Measurements from ENCODE around the gene CSRP1. TPM values are rescaled to one million over a fixed set of nuclear protein-coding genes. Genes with fewer than 3 reads are reported as not detected.

Gene CSRP1
- total and polyA plus RNA-seq, 2 of the 13 experiments (the other 11 are each of a cell fraction or from before 2014, with no cell fraction given) = 17.7 to 68.9 TPM

DNA sequence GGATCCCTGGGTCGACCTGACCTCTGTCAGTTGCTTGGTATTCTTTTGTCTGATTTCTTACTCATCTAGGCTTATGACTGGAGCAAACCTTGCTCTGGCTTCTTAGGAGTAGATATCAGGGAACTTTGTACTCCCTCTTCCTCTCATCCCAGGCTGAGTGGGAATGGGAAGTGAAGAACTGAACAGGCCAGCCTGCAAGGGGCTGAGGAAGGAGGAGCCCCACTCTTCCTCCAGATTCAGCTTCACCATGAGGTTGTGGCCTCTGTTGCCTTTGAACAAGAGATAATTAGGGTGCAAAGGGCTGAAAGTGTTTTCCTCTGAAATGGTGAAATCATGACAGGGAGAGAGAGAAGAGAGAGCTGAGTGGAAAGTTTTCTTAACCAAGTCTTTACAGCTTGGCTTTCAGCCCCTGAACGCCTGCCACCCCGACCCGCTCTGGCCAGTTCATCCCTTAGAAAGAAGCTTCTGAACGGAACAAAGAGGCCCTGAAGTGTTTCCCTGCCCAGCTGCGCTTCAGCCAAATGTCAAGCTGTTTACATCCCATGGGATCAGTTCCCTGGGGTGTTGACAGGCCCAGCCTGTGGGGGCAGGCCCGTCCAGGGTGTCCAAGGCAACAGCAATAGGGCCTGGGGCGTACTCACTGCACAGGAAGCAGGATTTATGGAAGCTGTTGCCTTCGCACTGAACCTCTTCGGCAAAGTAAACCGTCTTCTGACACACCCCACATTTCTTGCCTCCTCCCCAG lies 11.2 kb downstream of the CSRP1 start (continued):
- no peak for TF ChIP-seq ZFP36 (IDR thresholded peaks at IDR 0.05; ENCODE audit: borderline replicate concordance, low read depth, low read length, partially characterized antibody)
- 0 out of 2 replicates have a peak, but pooled peaks have one; percentile 26 for TF ChIP-seq IKZF5 (CRISPR knock-in tag; IDR thresholded peaks at IDR 0.05)
- peak; percentile 35; the same call in 1 of the 2 replicates for TF ChIP-seq MED1 (CRISPR knock-in tag; IDR thresholded peaks at IDR 0.05)
- 0 out of 2 replicates have a peak, but pooled peaks have one; percentile 30 for TF ChIP-seq KAT8 (CRISPR knock-in tag; IDR thresholded peaks at IDR 0.05)
- TF ChIP-seq SATB2 (CRISPR knock-in tag; IDR thresholded peaks at IDR 0.05) = no peak
- no peak for TF ChIP-seq ZFP62 (CRISPR knock-in tag; IDR thresholded peaks at IDR 0.05)
- no peak for TF ChIP-seq ZNF468 (CRISPR knock-in tag; IDR thresholded peaks at IDR 0.05)
- no peak for TF ChIP-seq ZNF205 (CRISPR knock-in tag; IDR thresholded peaks at IDR 0.05)
- TF ChIP-seq ZBTB8A (CRISPR knock-in tag; IDR thresholded peaks at IDR 0.05; ENCODE audit: borderline replicate concordance, low read depth) = no peak
- TF ChIP-seq MTA3 (CRISPR knock-in tag; IDR thresholded peaks at IDR 0.05) = no peak
- TF ChIP-seq LCORL (IDR thresholded peaks at IDR 0.05) = no peak
- peak; percentile 79 for TF ChIP-seq LCORL (CRISPR knock-in tag; IDR thresholded peaks at IDR 0.05)
- no peak for TF ChIP-seq ZNF605 (CRISPR knock-in tag; IDR thresholded peaks at IDR 0.05)
- TF ChIP-seq MTA1 (CRISPR knock-in tag; IDR thresholded peaks at IDR 0.05; ENCODE audit: borderline replicate concordance) = peak; percentile 46
- no peak for TF ChIP-seq ZNF619 (CRISPR knock-in tag; IDR thresholded peaks at IDR 0.05)
- peak in 1 of 2 experiments; percentile 14; a peak in 1 of 4 replicates for TF ChIP-seq REST (IDR thresholded peaks at IDR 0.05; ENCODE audit: borderline replicate concordance in 1 of 2, low read depth in 1 of 2, low read length in 2 of 2)
- no peak for TF ChIP-seq POLR2G (IDR thresholded peaks at IDR 0.05; ENCODE audit: low read depth, low read length)
